Transverse colon (tissue), 4 donors: Measurements from ENCODE around the gene RBP5.

Source experiments
- EP300 ChIP-seq: sonication (generic); formaldehyde crosslinking; IDR thresholded peaks from one replicate; pipeline ENCODE4 v1.6.1; 2017; ENCODE audit warnings: antibody characterized with exemption, low read depth
- POLR2AphosphoS5 ChIP-seq, 3 donors: sonication (generic); formaldehyde crosslinking; IDR thresholded peaks; one replicate each; pipeline ENCODE4 v1.6.1; 2016; ENCODE audit warnings: antibody characterized with exemption in 3 of 3
- TF ChIP-seq, protein P1 (sequence below), 5 experiments: fragments of 200-600 bp in 3 of 5; fragments of 450-650 bp in 2 of 5; sonication (generic) in 3 of 5; IDR thresholded peaks; 1 replicate in 2 of 5; 2 replicates in 3 of 5; pipeline ENCODE4 v1.5.1; 2016 to 2017; ENCODE audit warnings: antibody characterized with exemption in 5 of 5, inconsistent platforms in 3 of 5, mild to moderate bottlenecking in 2 of 5, moderate library complexity in 1 of 5

DNA sequence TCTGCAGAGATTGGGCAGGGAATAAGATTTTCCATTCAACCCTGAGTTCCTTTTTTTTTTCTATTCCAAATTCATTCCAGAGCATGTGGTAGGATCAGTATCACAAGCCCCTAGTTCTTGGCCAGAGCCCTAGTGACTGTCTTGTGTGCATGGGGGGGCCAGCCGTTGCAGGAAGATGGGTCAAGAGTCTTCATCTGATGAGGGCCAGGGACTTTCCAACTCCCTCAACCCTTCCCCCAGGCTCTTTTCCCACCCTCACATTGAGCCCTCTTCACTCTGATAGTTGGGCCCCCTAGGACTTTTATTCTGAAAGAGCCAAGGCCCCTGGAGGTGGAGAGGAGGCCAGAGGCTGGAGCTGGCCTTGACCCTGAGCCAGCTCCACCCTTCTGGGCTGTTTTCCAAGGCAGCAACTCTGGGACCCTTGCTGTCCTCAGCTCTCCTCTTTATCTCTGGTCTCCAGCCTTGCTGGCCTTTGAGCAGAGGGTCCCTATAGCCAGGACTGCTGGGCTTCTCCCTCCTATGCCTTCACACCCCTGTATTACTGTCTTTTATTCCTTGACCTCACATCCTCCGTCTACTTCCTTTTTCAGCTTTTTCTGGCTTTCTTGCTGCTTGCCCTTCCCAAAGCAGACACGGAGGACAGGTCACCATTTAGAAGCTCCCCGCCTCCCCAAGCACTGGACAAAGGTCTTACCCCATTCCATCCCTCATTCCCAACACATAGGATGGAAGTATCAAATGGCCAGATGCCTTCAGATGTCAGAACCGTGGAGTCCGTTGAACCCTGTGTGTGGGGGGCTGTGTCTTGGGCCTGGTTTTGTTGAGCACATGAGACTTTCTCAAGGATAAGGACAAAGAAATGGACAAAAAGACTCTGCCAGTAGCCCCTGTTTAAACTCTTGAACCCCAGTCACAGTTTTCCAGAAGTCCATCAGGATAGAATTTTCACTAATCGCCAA lies 5.6 kb downstream of the RBP5 start:
- TF ChIP-seq EP300, result no peak
- TF ChIP-seq, protein P1, sequence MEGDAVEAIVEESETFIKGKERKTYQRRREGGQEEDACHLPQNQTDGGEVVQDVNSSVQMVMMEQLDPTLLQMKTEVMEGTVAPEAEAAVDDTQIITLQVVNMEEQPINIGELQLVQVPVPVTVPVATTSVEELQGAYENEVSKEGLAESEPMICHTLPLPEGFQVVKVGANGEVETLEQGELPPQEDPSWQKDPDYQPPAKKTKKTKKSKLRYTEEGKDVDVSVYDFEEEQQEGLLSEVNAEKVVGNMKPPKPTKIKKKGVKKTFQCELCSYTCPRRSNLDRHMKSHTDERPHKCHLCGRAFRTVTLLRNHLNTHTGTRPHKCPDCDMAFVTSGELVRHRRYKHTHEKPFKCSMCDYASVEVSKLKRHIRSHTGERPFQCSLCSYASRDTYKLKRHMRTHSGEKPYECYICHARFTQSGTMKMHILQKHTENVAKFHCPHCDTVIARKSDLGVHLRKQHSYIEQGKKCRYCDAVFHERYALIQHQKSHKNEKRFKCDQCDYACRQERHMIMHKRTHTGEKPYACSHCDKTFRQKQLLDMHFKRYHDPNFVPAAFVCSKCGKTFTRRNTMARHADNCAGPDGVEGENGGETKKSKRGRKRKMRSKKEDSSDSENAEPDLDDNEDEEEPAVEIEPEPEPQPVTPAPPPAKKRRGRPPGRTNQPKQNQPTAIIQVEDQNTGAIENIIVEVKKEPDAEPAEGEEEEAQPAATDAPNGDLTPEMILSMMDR (IDR thresholded peaks at IDR 0.05), result no peak
- no peak for TF ChIP-seq POLR2AphosphoS5 (IDR thresholded peaks at IDR 0.05)
